ENCODE results near the gene CRB1.
A peak's percentile ranks its signal among the peaks of the same experiment; 100 is the strongest.

The CRB1 gene

DNA sequence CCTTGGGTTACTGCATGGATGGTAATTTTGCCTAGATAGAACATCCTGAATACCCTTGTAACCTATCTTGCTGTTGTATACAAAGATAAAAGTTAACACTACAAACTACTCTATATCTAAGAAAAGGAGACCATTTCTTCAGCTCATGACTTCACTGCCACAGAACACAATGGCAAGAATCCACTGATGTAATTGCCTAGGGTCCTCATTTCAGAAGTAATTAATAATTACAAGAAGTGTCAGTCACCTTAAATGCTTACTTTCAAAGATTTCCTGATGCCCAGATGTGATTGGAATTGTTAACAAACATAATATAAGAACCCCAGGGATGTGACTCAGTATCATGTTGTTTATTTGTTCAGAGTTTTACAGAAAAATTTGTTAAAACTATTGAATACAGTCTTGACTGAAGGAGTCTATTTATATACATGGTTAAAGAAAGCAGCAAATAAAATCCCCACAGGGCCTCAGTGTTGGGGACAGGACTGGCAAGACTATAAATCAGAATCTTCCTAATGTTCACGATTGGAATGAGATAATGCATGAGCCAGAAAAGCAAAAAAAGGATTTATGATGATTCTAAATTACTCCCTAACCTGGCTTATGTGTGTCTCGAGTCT, 83.9 kb downstream of the CRB1 start:
- DNase-seq = no peak

DNA sequence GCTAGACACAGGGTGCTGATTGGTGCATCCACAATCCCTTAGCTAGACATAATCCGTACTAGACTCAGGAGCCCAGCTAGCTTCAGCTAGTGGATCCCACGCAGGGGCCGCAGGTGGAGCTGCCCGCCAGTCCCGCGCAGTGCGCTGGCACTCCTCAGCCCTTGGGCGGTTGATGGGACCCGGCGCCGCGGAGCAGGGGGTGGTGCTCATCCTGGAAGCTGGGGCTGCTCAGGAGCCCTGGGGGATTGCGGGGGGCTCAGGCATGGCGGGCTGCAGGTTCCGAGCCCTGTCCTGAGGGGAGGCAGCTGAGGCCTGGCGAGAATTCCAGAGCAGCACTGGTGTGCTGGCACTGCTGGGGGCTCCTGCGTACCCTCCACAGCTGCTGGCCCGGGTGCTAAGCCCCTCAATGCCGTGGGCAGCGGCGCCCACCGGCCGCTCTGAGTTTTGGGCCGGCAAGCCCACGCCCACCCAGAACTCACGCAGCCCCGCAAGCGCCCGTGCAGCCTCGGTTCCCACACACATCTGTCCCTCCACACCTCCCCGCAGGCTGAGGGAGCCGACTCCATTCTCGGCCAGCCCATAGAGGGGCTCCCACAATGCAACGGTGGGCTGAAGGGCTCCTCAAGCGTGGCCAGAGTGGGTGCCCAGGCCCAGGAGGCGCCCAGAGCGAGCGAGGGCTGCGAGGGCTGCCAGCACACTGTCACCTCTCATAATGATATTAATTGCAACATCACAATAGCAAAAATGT, 87.4 kb downstream of the CRB1 start:
- no peak for DNase-seq

DNA sequence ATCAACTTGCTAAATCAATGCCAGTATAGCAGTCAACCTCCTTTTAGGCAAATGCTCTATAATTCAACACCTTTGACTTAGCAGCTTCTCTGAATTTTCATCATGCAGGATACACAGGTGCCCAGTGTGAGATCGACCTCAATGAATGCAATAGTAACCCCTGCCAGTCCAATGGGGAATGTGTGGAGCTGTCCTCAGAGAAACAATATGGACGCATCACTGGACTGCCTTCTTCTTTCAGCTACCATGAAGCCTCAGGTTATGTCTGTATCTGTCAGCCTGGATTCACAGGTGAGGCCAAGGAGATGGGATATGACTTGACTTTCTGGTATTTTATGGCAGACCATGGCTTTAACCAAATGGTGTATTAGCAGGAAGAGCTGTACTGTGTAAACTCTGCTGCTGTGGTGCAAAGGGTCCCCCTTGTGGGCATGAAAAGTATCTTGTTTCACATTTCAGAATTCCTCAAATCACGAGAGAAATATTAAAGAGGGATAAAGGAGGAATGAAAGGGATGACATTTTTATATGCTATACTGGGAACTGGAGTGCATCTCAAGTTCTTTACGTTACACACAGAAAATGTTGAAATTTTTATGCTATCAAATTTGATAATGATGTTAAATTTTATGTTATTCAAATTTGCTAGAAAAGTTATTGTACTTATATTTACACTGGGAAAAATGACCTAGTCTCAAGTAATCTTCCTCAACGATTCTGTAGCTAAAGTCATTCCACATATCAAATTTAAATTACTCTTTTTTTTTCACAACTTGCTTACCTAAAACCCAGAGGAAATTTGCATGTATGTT, 88.9 kb downstream of the CRB1 start:
- DNase-seq = peak; percentile 49

DNA sequence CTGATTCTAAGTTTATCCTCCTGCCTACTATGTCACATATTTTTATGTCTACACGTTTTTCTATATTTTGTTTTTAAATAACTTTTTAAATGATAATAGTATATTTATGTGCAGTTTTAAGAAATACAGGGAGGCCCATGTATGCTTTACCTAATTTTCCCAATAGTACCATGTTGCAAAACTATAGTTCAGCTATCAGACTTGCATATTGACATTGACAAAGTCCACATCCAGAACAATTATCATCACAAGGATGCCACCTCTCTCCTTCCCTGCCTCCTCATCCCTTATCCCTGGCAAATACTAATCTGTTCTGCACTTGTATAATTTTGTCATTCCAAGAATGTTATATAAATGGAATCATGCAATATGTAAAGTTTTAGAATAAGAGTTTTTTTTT, 90.9 kb downstream of the CRB1 start:
- DNase-seq = no peak

DNA sequence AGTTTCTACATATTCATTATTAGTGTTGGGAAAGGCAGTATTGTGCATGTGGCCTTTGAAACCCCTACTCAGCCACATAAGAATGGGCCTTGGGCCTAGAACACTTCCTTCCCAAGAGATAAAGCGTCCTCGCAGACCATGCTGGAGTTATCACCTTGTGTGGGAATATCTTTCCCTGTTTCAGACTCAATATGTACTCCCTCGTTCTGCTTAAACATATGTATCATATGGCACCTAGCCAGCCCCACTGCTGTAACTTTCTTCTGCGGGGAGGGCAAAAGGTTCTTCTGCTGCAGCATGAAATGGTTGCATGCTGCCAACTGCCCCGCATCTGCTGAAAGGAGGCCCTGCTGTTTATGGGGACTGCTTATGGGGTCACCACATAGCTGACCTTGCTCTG, 92.0 kb downstream of the CRB1 start:
- DNase-seq = no peak

DNA sequence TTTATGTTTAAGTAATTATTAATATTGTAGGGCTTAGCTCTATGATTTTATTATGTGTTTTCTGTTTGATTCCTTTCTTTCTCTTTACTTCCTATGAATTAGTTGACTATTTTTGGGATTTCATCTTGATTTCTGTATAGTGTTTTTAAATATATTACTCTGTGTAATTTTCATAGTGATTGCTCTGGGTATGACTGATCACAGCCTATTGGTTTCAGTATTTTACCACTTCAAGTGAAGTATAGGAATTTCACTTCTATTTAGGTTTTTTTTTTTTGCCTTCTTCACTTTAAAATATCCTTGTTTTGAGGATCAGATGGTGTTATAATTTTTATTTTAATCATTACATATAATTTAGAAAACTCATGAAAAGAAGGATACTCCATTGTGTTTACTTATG, 94.8 kb downstream of the CRB1 start:
- no peak for DNase-seq

DNA sequence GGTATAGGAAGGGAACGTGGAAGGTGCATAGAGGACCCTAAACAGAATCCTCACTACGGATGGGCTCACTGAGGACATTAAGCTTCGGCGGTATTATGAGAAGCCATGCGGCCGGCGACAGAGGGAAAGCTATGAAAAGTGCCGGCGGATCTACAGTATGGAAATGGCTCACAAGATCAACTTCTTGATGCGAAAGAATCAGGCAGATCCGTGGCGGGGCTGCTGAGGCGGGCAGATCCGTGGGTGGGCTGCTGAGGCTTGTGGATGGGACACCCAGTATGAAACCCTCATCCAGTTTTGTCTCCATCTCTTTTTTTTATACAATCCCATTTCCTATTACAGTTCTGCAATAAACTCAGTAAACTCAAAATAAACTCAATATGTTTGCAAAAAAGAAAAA, 95.8 kb downstream of the CRB1 start:
- DNase-seq = no peak

DNA sequence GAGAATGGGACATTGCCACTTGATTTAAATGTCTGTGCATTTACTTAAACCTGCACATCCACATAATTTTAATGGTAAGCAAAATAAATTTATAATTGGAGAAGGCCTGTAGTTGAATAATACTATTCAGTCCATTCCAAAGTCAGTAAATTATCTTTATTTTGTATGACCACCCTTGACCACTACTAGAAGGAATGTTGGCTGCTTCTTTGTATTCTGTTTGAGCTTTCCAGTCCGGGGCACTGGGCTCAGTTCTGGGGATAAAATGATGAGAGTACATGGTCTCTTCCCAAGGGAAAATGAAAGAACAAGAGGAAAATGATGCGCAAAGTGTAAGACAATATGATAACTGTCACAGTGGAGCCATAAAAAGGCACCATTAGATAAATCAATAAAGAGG, 98.9 kb downstream of the CRB1 start:
- DNase-seq = no peak

DNA sequence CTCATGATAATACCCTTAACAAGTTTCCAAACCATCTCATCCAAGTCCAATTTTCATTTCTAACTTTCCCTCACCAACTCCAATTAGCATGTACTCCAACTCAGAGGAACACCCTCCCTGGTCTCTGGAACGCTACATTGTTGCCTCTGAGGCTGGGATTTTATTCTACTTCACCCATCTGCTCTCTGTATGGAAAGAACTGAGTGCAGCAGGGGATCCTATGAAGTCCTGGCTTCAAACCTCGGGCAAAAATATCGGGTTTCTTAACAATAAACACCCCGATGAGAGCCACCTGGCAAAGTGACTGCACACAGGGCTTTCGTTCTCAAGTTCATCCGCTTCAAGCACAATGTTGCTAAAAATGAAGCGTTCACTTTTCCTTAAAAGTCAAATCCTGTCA, 99.6 kb downstream of the CRB1 start:
- no peak for DNase-seq

DNA sequence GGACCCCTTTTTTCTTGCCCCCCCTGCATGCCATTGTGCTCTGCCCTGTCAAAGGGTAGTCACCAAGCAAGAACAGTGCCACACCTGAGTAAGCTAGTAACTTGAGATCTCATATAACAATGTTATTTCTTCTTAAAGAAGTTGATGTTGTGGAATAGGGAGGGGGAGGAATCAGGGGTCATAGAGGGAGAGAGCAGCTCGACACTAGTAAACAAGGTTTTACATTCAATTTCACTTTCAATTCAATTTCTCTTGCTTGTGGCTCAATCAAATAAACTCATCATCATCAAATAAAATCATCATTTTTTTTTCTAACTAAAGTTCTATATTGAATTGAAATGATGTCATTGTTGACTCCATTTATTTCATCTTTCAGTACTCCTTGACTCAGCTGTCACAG, 106.4 kb downstream of the CRB1 start:
- DNase-seq = no peak

DNA sequence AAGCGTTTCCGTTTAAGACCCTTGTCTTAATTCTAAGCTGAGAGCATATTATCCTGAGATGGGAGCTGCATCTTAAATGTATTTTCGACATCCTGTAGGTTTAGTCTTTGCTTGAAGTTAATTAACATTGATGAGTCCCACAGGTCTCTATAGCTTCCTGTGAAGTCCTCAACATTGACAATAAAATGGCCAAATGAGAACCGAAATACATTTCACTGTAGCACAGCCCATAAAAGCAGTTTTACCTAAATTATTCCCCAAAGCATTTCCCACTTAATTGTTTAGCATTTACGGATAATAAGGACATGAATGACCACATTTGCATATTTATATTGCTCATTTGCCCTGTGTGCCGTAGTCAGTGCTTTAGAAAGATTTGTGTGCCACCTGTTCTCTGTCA, 116.4 kb downstream of the CRB1 start:
- DNase-seq = no peak

DNA sequence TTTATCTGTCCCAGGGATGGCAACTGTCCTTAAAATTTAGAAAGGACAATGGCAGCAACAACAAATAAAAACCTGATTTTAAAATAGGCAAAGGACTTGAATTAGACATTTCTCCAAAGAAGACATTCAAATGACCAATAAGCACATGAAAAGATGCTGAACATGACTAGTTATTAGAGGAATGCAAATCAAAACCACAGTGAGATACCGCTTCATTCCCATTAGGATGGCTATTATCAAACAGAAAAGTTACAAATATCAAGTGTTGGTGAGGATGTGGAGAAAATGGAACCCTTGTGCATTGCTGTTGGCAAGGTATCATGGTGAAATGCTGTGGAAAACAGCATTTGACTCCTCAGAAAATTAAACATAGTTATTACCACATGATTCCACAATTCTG, 120.7 kb downstream of the CRB1 start:
- no peak for DNase-seq

DNA sequence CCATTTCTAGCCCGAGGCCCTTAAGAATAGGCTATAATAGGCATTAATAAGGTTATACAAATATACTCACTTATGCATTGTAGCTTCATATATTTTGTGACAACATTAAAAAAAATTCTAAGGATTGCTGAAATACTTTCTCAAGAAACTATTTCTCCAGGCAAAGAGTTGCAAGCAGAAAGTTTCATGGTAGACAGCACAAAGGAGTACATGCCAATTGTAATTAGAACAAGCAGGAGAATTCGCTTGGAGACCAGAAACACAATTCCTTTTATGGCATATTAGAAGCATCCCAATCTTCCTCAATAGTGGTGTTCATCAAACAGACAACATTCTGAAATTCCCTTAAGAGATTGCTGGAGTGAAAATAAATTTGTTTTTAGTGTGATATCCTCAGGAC, 122.8 kb downstream of the CRB1 start:
- DNase-seq = no peak

DNA sequence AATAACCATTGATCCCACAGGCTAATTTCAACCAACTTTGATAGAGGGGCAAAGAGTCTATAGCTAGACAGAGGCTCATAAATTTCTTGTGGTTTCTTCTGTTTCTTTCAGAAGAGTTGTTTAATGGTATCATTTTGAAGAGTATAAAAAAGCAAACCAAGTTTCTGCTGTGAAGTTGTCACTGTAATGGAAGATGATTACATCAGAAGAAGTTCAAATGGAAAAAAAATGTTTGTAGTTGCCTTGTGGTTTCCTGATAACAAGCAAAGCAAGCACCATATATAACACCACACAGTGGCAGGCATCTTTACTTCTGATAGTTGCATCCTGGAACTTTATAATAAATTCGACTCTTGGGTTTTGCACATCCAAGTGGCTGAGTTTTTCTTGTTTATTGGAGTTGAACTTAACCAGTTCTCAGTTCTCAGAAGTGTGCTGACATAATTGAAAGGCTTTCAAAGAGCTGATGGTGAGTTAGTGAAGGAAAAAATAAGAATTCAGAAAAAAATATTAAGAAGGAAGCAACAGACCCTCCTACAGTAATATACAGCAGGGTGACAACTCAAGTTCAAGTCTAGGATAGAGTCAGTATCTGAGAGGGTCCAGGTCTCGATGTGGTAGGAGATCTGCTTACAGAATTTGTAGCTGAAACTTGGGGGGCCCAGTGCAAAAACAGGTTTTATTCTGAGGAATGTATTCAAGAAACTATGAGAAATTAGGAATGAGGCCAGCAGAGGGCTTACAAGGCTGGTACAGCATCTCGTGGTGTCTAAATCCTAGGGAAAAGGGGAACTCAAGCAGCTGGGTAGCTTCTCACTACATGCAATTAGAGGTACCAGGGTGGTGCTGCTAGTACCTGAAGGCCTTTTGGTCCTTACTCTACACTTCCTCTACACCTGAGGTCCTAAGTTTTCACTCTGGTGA, 123.5 kb downstream of the CRB1 start:
- DNase-seq = no peak

DNA sequence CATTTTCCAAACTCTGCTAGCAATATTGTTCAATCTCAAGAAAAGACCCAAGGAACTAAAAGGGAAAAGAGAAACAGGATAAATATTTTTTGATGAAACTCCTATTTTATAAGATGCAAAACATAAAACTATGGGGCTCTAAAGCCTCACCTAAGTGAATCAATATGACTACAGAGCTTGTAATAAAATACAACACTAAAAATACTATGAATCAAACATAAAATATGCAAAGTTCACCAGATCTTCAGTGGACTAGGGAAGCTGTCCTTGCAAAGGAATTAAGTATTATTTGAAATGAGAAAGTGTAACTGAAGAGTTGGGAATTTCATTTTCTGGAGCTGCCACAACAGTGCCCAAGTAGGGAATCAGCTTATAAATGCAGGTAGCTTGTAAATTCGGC, 124.5 kb downstream of the CRB1 start:
- DNase-seq = no peak

DNA sequence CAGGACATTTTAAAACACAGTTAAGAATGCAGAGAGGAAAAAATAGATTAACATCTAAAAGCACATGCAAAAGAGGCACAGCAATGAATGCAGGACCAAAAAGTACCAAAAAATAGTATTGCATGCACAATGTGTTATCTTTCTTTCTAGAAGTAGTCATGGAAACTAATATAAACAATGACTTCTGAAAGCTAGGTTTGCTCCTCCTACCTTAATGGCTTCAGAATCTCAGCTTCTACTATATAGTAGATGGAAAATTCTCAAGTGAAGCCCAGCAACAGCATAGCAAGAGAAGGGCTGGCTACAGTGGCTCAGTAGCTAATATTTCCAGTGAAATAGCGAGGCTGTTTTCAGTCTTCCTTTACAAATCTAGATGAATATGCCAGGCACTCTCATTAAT, 125.1 kb downstream of the CRB1 start:
- DNase-seq = no peak

DNA sequence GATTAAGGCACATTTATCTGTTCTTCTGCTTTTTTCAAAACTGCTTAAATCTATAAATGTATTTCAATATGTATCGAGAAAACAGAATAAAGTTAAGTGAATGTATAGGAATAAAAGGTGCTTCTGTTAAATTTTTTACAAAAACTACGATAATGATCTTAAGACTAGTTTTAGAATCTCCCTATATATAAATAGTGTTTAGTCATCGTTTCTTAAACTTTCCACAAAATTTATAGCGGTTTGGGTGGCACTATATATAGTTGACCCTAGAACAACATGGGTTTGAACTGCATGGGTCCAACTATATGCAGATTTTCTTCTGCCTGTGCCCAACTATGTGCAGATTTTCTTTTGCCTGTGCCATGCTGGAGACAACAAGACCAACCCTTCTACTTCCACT, 125.7 kb downstream of the CRB1 start:
- no peak for DNase-seq

DNA sequence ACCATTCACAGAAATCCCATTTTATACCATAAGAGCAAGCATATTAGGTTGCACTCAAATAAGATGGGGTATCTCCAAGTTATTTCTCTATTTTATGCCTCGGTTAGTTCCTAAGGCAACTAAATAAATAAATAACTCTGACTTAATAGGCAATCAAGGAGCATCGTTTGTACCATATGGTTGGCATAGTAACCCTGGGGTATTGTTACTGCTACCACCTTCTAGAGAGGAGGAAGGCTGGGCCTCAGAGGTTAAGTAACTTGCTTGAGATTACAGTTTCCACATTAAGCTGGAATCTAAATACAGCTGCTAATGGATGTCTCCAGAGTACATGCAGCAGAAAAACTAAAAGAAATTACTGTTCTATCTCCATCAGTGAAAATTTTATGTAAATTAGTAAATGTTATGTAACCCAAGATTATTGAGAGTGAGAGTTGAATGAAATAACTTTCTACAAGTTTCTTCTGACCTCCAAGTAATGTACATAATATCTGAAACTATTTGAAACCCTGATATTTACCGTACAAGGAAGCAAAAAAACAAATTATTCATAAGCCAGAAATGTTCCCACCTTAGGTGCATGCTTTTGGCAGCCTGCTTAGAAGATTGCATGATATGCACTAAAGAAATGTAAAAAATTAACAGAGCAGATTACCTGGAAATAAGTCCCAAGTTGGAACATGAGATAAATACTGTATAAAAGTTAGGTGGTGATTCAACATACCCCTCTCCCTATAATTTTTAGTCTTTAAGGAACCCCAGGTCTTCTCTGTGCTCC, 127.0 kb downstream of the CRB1 start:
- DNase-seq = no peak

DNA sequence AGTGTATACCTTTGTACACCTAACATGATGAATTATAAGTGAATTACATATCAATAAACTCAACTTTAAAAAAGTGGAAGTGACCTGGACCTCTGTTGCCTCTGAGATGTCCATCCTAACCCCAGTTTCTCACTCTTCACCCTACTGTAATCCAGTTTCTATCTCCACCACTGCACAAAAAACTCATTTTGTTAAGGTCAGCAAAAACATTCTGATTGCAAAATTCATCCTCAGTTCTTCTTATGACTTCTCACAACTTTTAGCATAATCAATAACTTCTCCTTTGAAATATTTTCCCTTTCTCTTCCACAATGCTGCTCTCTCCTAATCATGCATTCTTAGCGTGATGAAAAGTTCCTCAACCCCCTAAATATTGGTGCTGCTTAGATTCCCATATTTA, 129.8 kb downstream of the CRB1 start:
- DNase-seq = no peak

DNA sequence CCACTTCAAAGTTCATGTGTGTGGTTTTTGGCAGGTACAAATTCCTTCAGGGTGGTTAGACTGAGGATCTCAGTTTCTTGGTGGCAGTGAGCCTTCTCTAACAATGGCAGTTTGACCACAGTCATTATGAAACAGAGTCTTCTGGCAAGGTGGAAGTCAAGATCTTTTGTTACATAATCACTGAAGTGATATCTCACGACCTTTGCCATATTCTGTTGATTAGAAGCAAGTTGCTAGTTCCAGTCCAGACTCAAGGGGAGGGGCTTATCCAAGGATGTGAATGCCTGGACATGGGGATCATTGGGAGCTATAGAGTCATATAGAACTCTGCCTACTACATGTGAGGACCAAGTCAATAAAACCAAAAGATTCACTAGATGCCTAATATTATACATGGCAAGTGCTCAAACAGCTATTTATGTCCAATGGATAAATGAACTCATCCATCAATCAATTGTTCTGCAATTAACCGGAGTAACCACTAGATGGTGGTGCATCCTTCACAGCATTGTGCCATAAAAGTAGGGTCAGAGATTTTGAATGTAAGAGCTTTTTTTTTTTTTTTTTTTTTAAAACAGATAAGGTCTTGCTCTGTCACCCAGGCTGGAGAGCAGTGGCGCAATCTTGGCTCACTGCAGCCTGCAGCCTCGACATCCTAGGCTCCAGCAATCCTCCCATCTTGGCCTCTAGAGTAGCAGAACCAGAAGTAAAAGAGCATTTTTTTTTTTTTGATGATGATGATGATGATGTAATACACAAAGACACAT, 131.9 kb downstream of the CRB1 start:
- peak; percentile 59 for DNase-seq

DNA sequence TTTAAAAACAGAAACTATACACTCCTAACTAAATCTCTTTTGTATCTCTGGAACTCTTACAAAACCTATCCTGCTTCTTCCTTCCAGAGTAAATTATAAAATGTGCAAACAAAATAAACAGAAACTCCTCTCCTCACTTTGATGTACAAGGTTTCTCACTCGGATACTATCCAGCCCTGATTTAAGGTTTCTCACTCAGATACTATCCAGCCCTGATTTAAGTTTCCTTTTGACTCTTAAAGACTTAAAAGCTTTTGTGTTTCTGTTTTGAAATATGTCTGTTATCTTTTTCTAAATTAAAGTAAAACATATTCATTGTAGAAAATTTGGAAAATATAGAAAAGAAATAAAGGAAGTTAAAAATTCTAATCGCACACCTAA, 132.5 kb downstream of the CRB1 start:
- no peak for DNase-seq

DNA sequence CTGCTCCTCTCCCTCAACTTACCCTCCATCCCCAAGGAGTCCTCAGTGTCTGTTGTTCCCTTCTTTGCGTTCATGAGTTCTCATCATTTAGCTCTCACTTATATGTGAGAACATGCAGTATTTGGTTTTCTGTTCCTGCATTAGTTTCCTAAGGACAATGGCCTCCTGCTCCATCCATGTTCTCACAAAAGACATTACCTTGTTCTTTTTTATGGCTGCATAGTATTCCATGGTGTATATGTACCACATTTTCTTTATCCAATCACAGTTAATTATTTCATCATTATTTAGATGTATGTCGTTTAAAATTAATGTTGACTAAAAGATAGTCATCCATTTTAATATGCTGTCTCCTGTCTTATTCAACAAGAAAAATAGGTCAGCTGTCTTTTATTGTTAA, 134.1 kb downstream of the CRB1 start:
- DNase-seq = no peak

Data from NCI-H1694 (cell line).